ENCODE measurements around the gene ANKS1B.

GRCh38 chr12:99099786-99100185 lies 885.0 kb downstream of the ANKS1B start:
- no peak for TF ChIP-seq CTCF (IDR thresholded peaks at IDR 0.05)
- TF ChIP-seq POLR2A (IDR thresholded peaks at IDR 0.05), result no peak
- TF ChIP-seq EP300 (IDR thresholded peaks at IDR 0.05), result no peak
- no peak for TF ChIP-seq POLR2AphosphoS5 (IDR thresholded peaks at IDR 0.05)
